Fibroblast of skin of left biceps (primary cell): ENCODE results near the gene PRKG2.

Source experiments
- DNase-seq, 2 experiments: peaks; one replicate each; pipeline ENCODE4 v3.0.0-alpha.2; 2013; ENCODE audit warnings: low read depth in 2 of 2

PRKG2 gene

DNA sequence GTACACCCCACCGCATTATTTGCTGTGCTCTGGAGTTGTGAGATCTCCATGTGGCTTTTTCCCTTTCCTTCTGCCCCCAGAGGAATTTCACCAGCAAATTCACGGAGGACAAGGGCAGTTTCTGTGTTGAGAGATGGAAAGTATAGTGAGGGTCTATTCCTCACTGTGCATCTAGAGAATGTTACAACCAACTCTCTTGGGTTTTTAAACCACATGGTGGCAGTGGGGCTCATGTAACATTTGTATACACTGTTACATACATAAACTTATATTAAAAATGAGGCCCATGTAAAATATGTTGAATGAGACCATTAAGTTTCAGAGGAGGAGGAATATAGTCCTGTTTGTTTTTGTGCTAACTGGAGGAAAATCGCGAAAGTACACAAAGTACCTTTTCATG lies 909 bp upstream of the PRKG2 start:
- DNase-seq: no peak

DNA sequence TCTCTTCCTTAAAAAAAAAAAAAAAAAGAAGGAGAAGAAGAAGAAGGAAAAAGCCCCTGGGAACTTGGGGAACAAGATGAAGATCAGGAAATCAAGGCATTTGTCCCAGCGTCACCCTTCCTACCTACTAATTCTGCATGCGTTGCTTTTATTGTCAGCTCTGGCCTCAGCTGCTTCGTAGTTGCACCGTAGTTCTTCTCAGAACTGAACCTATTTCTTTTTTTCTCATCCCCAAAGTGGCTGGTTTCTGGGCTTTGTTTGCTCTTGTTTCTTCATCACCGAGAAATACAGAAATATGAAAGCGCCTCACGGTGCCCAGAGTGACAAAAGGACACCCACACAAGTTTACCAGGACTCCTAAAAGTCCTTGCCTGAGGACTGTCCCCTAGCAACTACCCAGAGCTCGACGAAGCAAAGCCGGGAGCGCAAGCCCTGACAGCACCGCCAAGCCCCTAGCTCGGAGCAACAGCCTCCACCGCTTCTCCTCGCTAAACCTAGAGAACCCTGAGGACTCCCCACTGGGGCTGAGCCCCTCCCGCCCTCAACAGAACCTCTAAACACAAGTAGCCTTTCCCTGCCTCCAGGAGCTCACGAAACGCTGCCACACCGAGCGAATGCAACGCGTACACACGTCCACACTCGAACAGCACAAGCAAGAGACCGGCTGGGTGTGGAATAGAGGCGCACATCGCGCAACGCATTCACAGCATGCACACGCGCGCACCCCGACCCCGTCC lies 710 bp downstream of the PRKG2 start:
- DNase-seq: no peak

DNA sequence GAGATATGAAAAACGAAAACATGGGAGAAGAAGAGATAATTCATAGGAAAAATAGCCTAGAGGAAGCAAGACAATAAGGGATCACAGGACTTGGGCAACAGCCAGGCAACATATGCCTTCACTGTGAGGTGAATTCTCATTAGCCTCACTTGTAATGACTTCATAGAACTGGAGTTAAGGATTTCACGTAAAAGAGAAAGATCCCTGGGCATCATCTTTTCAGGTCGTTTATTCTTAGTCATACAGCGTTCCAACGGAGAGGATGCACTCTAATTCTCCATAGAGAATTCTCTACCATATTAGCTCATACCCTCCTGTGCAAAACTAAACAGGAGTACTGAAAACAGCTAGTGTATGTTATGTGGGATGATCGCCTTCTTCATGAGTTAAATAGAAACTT lies 1.4 kb downstream of the PRKG2 start:
- no peak for DNase-seq

DNA sequence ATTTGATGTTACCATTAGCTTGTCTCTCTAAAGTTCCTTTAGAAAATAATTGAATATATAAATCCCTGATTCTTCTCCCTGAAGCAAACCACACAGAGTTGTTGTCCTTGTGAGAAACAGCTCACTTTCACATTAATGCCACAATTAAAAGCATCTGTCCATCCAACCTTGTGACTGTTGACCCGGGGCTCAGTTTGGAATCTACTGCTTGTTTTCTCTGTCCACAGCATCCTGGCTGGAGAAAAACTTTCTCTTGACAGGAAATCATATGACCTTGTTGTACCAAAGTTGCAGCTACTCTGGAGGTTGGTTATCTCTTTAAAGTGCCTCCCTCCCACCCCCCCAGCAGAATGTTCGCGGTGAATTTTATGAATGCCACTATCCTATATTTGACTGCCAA lies 3.1 kb downstream of the PRKG2 start:
- no peak for DNase-seq

DNA sequence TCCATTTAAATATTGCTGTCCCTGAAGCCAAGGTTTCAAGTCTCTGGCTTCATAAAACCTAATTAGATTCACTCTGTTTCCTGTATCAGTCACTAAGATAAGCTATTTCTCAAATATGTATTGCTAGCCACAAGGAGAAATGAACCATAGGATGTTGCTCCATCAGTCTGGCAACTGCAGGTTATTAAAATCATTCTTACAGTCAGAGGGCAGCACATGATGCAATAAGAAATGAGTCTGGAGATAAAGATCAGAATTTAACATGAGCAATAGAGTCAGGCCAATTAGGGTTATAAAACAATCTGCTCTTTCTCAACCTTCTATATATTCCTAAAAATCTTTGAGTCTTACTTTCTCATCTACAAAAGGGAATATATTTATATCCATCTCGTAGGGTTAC lies 7.2 kb downstream of the PRKG2 start:
- DNase-seq: peak; percentile 87 to 92

DNA sequence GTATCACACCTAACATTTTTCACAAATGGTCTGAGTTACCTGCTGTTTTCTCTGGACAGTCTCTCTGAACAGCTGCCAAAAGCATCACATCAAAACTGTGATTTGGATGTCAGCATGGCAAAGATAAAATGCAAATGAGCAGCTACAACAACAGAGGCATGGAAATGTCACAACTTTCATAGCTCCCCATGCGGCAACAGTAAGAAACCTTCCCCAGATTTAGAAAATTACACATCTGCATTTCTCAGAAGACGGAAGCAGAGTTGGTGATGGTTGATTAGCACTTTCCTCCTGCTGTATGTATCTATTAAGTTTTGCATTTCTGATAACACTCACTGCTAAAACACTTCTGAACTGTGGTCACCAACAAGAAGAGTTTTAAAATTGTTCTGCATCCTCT lies 9.7 kb downstream of the PRKG2 start:
- no peak for DNase-seq

DNA sequence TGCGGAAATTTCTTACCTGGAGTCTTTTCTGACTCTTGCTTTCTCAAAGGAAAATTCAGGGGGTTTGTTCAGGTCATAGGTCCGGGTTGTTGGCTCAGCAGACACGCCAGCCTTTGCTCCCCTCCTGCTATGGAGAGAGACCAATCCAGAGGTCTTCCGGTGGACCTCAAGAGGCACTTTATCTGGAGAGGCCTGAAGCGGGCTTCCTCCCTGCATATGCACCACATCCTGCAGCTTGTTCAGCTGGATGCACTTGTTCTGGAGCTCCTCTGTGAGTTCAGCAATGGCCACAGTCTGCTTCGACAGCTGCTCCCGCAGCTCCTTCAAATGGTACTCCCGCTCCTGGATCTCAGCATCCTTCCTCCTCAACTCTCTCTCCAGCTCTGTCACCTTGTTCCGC lies 10.5 kb downstream of the PRKG2 start:
- no peak for DNase-seq

DNA sequence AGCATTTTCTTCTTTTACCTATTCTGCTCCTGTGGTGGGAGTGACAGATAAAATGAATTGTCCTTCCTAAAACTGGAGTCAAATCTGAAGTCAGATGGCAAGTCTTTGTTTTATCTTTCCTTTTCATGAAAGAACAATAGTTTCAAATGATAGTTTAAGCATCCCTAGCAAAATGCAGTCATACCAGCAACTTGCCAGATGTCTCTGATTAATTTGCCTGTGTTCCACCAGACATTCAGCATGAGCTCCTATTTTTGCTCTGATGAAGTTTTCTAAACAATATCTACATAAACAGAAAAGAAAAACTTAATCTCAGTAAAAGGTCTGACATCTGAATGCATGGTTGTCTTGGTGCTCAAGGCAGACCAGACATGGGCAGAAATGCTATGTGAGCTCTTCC lies 15.2 kb downstream of the PRKG2 start:
- DNase-seq: no peak

DNA sequence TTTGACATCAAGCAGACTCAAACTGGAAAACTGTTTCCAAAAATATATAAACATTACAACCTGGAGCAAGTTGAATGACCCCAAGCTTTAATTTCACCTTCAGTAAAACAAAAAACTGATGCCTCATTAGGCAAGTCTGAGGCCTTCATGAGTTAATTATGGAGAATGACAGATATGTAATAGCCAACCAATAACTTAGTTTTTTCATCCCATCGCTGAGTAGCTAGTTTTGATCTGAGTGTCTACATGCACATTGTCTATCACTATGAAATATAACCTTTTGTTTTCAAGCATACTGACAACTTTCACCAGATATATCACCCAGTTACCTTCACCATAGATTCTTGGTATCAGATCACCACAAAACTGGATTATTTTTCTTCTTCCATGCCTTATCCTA lies 16.4 kb downstream of the PRKG2 start:
- no peak for DNase-seq

DNA sequence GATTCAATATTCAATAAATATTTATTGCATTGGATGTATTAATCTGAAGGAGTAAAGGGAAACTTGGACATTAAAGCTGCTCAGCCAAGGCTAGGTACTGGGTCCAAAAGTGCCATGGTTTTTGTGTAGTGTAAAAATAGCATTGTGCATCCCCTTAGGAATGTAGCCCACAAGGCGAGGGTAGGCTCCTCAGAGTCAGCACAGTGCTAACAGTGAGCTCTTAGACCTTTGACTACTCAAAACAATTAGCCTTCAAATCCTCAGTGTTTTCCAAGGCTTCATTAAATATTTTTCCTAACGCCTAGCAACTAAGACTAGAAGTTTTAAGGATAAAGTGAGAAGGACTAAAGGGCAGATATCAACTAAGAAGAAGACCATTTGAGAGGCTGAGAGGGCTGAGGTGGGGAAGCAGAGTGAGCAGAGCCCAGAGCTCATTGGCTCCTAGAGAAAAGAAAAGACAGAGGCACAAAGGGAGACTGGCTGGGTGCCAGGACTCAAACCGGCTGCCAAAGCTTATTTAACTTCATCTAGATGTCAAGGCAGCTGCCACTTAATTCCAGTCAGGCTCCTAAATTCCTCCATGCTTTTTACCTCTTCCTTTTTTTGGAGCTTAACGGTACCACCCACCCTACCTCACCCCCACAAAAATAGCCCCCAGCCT lies 17.0 kb downstream of the PRKG2 start:
- no peak for DNase-seq

DNA sequence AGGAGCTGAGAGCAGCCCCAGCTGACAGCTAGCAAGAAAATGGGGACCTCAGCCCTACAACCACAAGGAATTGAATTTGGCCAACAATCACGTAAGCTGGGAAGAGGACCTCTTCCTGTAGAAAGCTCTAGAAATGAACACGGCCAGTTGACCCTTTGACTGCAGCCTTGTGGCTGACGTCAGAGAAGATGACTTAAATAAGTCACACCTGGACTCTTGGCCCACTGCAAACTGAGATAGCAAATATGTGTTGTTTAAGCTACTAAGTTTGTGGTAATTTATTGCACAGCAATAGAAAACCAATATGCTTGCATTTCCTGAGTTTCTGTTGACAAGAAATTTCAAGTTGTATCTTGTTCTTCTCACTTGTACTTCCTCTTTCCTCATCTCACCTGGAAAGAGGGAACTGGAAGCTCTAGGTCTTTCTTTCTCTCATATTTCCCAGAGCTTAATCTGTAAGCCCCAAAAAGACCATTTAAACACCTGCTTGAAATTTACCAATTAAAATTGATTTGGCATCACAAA lies 18.8 kb downstream of the PRKG2 start:
- no peak for DNase-seq

DNA sequence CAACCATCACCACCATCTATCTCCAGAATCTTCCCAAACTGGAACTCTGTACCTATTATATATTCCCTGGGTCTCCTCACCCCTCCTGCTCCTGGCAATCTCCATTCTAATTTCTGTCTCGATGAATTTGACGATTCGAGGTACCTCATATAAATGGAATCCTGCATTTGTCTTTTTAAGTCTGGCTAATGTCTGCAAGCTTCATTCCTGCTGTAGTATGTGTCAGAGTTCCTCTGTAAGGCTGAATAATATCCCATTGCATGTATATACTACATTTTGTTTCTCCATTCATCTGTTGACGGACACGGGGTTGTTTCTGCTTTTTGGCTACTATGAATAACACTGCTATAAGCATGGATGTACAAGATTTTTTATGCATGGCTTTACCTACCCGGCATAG lies 19.5 kb downstream of the PRKG2 start:
- DNase-seq: peak in 1 of 2 experiments; percentile 28

DNA sequence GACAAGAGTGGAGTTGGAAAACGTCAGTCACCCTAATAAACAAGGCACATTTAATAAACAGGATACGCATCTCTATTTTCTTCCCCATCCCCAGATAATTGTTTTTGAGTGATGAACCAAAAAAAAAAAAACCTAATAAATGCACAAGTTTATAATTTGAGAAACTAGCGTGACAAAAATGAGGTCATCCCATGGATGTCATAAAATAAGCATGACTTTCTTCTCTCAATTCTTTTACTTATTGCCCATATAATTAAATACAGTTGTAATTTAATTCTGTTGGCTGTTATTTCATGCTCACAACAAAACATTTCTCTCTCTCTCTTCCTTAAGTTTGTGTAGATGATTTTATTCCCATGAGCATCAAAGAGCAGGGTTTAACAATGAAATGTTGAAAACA lies 20.7 kb downstream of the PRKG2 start:
- DNase-seq: no peak

DNA sequence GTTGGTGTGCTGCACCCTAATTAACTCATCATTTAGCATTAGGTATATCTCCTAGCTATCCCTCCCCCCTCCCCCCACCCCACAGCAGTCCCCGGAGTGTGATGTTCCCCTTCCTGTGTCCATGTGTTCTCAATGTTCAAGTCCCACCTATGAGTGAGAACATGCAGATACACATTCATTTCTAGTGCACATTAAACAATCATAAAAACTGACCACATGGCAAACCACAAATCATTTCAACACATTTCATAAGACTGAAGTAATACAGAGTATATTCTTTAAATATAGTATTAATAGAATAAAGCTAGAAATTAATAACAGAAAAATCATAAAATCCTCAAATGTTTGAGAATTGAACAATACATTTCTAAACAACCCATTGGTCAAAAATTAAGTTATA lies 34.1 kb downstream of the PRKG2 start:
- DNase-seq: no peak

DNA sequence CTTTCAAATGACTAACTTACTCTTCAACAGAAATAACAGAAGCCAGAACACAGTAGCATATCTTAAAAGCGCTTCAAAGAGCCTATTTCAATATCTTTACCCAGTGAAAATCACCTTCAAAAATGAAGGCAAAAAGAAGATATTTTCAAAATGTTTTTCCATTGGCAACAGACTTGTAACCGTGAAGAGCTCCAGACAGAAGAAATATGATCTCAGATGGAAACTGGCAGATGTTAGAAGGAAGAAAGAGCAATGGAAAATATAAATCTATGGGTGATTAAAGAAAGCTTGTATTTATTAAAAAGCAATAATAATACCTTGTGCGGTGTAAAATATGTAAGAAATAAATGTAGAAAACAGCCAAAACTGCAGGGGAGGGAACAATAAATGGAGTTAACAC lies 35.7 kb downstream of the PRKG2 start:
- no peak for DNase-seq

DNA sequence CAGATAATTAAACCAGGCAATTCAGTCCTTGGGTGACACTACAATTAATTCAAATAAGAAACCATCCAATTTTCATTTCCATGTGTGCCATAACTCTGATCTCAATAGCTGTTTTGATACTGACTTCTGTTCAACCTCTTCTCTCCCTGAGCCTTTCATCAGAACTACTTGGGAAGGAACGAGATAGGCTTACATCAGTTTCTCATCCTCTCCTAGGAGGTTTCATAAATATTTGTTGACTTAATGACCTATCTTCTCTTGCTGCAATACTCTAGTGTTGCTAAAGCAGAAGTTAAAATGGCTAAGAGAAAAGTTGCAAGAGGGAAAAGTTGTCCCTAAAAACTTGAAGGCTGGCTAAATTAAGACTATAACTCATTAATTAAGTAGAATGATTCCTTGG lies 41.8 kb downstream of the PRKG2 start:
- DNase-seq: no peak

DNA sequence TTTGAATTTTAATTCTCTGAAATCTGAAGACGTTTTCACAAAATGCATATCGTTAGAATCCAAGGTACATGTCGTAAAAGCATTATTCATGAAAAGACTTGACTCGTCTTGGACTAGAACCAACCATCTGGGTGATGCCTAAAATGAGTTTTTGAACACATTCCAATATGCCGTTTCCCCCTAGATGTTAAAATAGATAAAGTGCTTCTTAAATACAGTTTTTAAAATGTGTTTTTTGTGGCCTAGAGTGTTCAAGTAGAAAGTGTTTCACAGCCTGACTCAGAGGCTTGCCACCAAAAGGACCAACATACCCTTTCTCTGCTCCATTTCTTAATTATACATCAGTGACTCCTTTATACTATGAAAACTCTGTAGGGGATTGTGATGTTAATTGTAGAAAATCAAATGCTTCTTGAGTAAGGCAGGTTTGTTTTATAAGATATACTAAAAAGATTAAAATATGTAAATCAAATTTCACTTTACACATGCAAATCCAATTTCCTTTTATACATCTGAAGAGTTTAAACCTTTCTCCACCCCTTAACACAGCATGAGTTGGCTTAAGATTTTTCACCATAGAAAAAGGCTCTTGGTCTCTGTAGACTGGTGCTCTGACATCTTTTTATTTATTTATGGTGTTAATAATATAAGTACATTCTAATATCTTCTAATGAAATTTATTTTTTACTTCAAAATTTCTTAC lies 48.4 kb downstream of the PRKG2 start:
- DNase-seq: peak; percentile 75 to 82

DNA sequence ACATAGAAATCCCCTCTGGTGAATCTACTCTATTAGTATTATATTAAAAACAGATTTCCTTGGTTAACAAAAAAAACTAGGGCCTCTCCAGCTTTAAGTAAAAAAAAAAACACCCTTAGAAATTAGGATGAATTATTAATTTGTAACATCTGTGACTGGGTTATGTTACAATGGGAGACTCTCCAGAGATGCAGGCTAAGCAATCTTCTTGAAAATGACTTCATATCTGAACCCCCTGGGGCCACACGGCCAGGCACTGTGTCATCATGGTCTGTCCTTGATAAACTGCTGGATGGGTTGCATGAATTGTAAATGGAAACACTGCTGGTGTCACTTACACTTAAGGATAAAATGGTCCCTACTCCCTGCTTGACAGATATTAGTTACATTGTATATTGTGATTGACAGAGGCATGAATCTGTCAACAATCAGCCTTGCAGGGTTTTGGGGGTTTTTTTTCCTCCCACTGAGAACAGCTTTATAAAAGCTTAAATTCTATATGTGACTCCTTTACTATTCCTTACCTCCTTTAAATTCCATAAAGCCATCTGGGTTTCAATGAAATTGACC lies 49.1 kb downstream of the PRKG2 start:
- peak; percentile 72 to 77 for DNase-seq

DNA sequence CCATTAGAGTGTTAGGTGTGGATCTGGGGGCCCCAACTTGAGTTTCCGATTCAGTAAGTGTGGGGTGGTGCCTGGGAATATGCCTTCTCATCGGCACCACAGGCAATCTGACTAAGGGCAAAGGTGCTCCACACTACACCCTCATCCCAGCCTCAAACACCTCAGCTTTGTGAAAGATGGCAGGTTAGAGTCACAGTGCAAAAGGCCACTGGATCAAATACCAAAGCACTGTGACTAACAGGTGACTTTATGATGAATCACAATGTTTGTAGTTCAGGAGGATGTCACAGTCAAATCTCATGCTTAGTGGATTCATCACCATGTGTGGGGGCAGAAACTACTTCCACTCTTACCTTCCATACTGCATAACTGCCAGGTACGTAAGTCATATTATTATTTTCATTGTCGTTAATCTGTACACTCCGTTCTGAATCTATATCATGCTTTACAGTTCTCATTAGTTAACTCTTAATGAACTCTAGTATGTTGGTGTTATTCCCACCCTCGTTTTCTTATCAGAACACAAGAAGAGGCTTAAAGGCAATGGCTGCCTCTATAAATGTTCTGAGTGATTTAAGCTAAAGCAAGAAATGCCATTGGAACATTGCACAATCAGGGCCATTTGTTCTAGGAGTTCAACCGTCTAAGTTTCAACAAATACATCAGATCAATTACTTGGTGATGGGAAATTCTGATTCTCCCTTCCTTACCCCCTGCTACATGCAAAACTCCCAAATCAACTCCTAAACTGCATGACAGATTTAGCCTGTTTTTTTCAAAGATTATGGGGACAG lies 50.2 kb downstream of the PRKG2 start:
- no peak for DNase-seq

DNA sequence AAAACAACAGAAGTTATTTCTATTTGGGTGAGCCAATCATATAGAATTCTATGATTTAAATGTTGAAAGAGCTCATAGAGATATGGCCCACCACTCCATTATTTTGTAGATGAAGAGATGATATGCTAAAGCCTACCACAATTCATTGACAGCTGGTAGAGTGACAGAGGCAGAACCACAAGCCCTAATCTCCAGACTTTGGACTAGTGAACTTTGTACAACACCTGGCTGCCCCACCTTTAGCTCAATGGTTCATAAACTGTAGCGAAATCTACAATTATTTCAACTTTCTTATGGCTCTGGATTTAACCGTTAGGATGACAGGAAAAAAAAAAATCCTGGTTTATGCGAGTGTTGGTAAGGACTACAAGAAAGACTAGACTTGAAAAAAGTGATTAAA lies 50.9 kb downstream of the PRKG2 start:
- no peak for DNase-seq

DNA sequence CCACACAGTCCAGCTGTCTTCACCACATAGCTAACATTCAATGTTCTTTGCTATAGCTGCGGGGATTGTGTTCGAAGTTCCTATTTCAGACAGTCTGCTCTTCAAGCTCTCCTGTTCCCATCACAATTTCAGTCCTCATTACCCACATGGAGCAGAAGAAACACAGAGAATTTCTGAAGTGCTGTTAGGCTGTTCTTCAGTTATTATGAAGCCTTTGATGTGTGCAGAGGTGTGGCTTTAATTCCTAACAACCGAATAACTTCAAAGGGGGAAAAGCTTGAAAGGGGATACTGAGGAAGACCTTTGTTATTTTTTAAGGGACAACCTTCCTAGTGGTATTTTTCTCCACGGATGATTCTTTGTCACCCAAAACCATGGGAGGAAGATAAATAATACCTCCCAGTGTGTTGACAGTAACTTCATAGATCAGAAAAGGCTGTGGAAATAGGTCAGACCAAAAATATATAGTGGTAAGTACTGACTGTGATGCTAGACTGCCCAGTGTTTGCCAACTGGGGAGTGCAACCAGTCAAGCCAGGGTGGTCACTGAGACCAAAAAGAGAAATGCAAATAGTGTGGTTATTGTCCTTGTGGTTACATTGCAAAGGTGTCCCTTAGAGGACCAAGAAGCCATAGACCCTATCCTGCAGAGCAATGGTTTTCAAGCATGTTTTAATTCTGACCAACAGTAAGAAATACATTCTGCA lies 52.1 kb downstream of the PRKG2 start:
- no peak for DNase-seq
